Astrocyte (in vitro differentiated cells and primary cell): ENCODE data around the gene OPCML.

ENCODE experiments used
- CTCF ChIP-seq: IDR thresholded peaks from 2 replicates; pipeline ENCODE4 v1.5.1; 2011; ENCODE audit warnings: low read depth, mild to moderate bottlenecking, inconsistent platforms, low read length, moderate library complexity; ENCODE audit not compliant: insufficient read depth
- EZH2 ChIP-seq: IDR thresholded peaks from 2 replicates; pipeline ENCODE4 v1.6.1; 2012; ENCODE audit warnings: mild to moderate bottlenecking, low read length, inconsistent platforms; ENCODE audit not compliant: insufficient read depth

DNA sequence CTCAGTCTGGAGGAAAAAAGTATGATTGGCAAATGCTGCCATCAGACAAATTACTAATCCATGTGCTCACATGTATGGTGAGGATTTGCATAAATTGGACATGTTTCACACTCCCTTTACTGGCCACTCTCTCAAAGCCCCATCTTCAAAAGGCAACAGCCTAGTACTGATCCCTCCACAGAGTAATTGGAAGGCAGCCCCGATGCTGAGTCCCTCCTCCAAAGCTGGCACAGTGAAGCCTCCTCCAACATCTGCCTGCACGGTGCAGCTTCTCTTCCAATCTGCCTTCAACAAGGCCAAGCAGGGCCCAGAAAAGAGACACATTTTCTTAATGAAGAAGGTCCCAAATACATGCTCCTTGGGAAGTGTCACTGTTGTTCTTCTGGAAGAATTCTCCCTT is 350.6 kb downstream of the OPCML start:
- TF ChIP-seq CTCF, result no peak
- TF ChIP-seq EZH2, result no peak
